ENCODE data around the gene SDHC. TPM values are rescaled to one million over a fixed set of nuclear protein-coding genes. Genes with fewer than 3 reads are reported as not detected.

Gene SDHC
- total RNA-seq, 1 experiment from 2014 or later: 221 TPM

DNA sequence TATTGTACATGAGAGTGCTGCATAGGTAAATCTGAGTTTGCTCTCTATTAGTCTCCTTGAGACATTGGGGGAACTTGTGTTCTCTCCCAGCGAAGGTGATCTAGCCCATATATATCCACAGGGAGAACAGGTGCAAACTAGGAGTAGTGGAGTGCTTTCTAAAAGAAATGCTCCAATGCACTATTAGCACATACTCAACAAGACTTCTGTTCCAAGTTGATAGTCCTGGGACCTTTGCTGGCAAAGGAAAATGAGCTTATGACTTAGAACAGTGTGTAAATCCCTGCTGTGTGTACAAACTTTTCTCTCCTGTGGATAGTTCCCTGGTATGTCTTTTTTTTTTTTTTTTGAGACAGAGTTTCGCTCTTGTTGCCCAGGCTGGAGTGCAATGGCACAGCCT lies 28.0 kb downstream of the SDHC start:
- H3K4me1 ChIP-seq (ENCODE audit: control insufficient read depth, insufficient read depth, low read length): no peaks in the 10 kb centered on the region
- in situ Hi-C loops (cut with HindIII; ENCODE audit: low pct_unique_long_range_greater_than_20kb, low sequenced_read_pairs): no loop called here
- ChIA-PET CTCF (interaction anchor here (0.7 kb wide), 1 partner anchor 28 kb away, joined by 9 read pairs; the partner anchor contains the start of gene SDHC), POLR2A (no interaction called here)
- no peak overlapping the region for H3K27ac ChIP-seq (ENCODE audit: low read length)
- no peaks in the 10 kb centered on the region for H3K27me3 ChIP-seq (ENCODE audit: control insufficient read depth, insufficient read depth, low read length)
- intact Hi-C loops (cut with micrococcal nuclease; ENCODE audit: unreplicated experiment): no loop called here
- BruUV-seq (replicated peaks): TSS peak; percentile 21
- ATAC-seq: no peak
- peaks cover 8% of the 10 kb centered on the region; the same call in 1 of the 2 replicates for H3K36me3 ChIP-seq (ENCODE audit: control insufficient read depth, insufficient read depth, low read length)
- no peak overlapping the region for H3K4me3 ChIP-seq (ENCODE audit: low read depth in 2 of 2, low read length in 2 of 2)
- no peak for TF ChIP-seq POLR2AphosphoS5 (IDR thresholded peaks at IDR 0.05; ENCODE audit: low read depth, low read length)
- TF ChIP-seq, protein P1, sequence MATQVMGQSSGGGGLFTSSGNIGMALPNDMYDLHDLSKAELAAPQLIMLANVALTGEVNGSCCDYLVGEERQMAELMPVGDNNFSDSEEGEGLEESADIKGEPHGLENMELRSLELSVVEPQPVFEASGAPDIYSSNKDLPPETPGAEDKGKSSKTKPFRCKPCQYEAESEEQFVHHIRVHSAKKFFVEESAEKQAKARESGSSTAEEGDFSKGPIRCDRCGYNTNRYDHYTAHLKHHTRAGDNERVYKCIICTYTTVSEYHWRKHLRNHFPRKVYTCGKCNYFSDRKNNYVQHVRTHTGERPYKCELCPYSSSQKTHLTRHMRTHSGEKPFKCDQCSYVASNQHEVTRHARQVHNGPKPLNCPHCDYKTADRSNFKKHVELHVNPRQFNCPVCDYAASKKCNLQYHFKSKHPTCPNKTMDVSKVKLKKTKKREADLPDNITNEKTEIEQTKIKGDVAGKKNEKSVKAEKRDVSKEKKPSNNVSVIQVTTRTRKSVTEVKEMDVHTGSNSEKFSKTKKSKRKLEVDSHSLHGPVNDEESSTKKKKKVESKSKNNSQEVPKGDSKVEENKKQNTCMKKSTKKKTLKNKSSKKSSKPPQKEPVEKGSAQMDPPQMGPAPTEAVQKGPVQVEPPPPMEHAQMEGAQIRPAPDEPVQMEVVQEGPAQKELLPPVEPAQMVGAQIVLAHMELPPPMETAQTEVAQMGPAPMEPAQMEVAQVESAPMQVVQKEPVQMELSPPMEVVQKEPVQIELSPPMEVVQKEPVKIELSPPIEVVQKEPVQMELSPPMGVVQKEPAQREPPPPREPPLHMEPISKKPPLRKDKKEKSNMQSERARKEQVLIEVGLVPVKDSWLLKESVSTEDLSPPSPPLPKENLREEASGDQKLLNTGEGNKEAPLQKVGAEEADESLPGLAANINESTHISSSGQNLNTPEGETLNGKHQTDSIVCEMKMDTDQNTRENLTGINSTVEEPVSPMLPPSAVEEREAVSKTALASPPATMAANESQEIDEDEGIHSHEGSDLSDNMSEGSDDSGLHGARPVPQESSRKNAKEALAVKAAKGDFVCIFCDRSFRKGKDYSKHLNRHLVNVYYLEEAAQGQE (IDR thresholded peaks at IDR 0.05; ENCODE audit: insufficient read depth in 1 of 2, low read depth in 2 of 2, low read length in 1 of 2): no peak
- no peak for TF ChIP-seq TCF7L2 (IDR thresholded peaks at IDR 0.05; ENCODE audit: low read depth, low read length)
- no peaks in the 10 kb centered on the region for H3K9me3 ChIP-seq (ENCODE audit: control insufficient read depth, insufficient read depth, low read depth, low read length)
- DNase-seq (ENCODE audit: low read depth, low spot score): no peak

DNA sequence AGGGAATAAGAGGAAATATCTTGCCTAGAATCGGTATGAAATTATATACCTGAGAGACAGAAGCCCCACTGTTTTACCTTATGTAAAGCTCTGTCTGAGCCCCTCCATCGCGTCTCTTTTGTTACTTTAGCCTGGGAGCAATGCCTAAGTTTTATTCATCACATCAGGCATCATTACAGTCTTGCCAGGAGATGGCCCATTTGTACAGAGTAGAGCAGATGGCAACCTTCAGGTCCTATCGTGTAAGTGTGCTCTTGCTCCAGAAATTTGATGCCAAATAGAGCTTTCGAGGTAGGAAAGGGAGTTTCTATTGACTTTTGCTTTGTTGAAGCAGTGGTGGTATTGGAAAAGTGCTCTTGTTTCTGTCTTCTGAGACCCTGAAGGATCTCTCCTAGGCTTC lies 28.6 kb downstream of the SDHC start:
- Histone ChIP-seq H3K27me3 (ENCODE audit: control insufficient read depth, insufficient read depth, low read length) (no peaks in the 10 kb centered on the region), H3K27ac (ENCODE audit: low read length) (no peak overlapping the region), H3K4me1 (ENCODE audit: control insufficient read depth, insufficient read depth, low read length) (no peaks in the 10 kb centered on the region), H3K4me3 (ENCODE audit: low read depth in 2 of 2, low read length in 2 of 2) (no peak overlapping the region), H3K9me3 (ENCODE audit: control insufficient read depth, insufficient read depth, low read depth, low read length) (no peaks in the 10 kb centered on the region), H3K36me3 (ENCODE audit: control insufficient read depth, insufficient read depth, low read length) (peaks cover 8% of the 10 kb centered on the region; the same call in 1 of the 2 replicates)
- TF ChIP-seq SIN3A (IDR thresholded peaks at IDR 0.05; ENCODE audit: borderline replicate concordance, insufficient read depth, low read depth, low read length) (no peak), TCF7L2 (IDR thresholded peaks at IDR 0.05; ENCODE audit: low read depth, low read length) (no peak)
- no peak for ATAC-seq
- CTCF ChIA-PET: no interaction called here
- no TSS peak for BruUV-seq (replicated peaks)
- intact Hi-C loops (cut with micrococcal nuclease; ENCODE audit: unreplicated experiment): no loop called here
- POLR2A ChIA-PET: no interaction called here
- in situ Hi-C loops (cut with HindIII; ENCODE audit: low pct_unique_long_range_greater_than_20kb, low sequenced_read_pairs): no loop called here
- DNase-seq (ENCODE audit: low read depth, low spot score): no peak

DNA sequence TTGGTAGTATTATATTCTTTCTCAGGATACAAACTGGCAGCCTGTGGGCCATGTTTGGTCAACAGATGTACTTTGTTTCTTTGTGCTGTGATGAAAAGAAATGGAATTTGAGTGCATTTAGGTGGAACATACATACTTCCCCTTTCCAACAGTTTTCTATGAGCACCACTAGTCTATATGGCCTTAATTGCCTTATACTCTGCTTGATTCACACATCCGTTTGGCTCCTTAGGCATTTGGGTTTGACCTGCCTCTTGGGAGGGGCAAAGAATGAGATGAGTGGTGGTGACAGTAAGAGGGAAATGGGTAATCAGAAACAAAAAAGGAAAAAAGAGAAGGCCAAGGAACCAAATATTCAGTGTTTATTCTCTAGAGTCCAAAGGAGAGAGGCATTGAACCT lies 36.5 kb downstream of the SDHC start:
- intact Hi-C loops (cut with micrococcal nuclease; ENCODE audit: unreplicated experiment): no loop called here
- no peak overlapping the region for H3K4me3 ChIP-seq (ENCODE audit: low read depth in 2 of 2, low read length in 2 of 2)
- TF ChIP-seq CTCF (IDR thresholded peaks at IDR 0.05): no peak
- TF ChIP-seq TCF7L2 (IDR thresholded peaks at IDR 0.05; ENCODE audit: low read depth, low read length): no peak
- TF ChIP-seq, protein P1 (IDR thresholded peaks at IDR 0.05; ENCODE audit: insufficient read depth in 1 of 2, low read depth in 2 of 2, low read length in 1 of 2): no peak
- no peak for TF ChIP-seq POLR2AphosphoS5 (IDR thresholded peaks at IDR 0.05; ENCODE audit: low read depth, low read length)
- TF ChIP-seq SIN3A (IDR thresholded peaks at IDR 0.05; ENCODE audit: borderline replicate concordance, insufficient read depth, low read depth, low read length): no peak
- H3K9me3 ChIP-seq (ENCODE audit: control insufficient read depth, insufficient read depth, low read depth, low read length): no peaks in the 10 kb centered on the region
- BruUV-seq (replicated peaks): TSS peak; percentile 44
- no peak overlapping the region for H3K27ac ChIP-seq (ENCODE audit: low read length)
- DNase-seq (ENCODE audit: low read depth, low spot score) (no peak), ATAC-seq (no peak)
- CTCF ChIA-PET: no interaction called here
- H3K36me3 ChIP-seq (ENCODE audit: control insufficient read depth, insufficient read depth, low read length): peaks cover 3% of the 10 kb centered on the region; the same call in 1 of the 2 replicates
- H3K27me3 ChIP-seq (ENCODE audit: control insufficient read depth, insufficient read depth, low read length): no peaks in the 10 kb centered on the region
- no peaks in the 10 kb centered on the region for H3K4me1 ChIP-seq (ENCODE audit: control insufficient read depth, insufficient read depth, low read length)
- in situ Hi-C loops (cut with HindIII; ENCODE audit: low pct_unique_long_range_greater_than_20kb, low sequenced_read_pairs): no loop called here
- POLR2A ChIA-PET: no interaction called here
